Stimulated activated CD4-positive, alpha-beta T cell treated with anti-CD3 and anti-CD28 coated beads, Interleukin-1b, Interleukin-23, amount 100 ng/mL, for 48 hours (primary cell): Measurements from ENCODE around the gene ROCK2.

Experiments used
- DNase-seq: peaks from one replicate; pipeline ENCODE4 v3.0.0-alpha.2; 2020

ROCK2 gene

DNA sequence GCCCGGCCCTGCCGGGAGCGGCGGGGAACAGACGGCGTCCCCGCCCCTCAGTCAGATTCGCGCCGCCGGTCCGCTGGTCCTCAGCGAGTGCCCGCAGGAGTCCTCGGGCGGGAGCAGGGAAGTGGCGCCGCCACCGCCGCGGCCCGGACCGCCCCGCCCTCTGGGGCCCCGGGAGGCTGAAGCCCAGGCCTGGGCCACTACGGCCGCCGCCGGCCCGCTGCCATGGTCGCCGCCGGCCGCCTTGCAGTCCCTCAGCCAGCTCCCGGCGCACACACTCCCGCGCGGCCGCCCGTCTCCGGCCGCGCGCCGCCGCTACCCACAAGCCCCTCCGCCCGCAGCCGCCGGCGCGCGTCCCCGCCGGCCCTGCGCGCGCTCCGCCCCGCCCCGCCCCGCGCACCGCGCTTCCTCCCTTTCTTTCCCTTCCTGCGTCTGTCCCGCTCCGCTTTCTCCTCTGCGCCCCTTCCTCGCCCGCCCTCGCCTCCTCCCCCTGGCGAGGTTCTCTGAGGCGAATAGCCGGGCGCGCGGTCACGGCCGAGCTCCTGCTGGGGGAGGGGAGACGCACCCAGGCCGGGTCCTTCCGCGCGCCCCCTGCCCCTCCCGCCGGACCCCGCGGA, at the start of gene ROCK2:
TSS of gene ROCK2 (minus strand) at position 295 of the 614 bp plus-strand sequence. CDS start 500 bp downstream, outside the sequence.
- peak; percentile 64 for DNase-seq

DNA sequence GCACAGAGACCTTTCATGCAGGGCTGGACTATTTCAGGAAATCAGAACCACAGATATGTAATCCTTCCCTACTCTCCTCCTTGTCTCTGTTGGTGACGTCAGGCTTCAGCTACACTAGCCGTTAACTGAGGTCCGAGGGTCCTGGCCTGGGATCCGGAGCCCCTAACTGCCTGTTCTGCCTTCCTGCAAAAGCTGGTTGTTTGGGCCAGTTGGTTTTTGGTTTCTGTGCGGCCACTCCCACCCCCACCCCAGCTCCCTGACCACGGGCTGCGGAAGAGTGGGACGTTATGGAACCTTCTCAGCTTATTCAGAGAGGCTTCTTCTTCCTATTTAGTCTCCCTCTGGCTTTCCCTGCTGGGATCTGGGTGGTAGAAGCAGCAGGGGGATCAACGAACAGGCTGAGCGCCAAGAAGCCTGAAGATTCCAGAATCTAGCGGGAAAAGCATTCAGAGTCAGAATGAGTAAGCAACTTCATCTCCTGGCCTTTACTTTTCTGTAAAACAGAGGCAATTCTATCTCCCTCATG, 49.3 kb upstream of the ROCK2 start:
- no peak for DNase-seq

DNA sequence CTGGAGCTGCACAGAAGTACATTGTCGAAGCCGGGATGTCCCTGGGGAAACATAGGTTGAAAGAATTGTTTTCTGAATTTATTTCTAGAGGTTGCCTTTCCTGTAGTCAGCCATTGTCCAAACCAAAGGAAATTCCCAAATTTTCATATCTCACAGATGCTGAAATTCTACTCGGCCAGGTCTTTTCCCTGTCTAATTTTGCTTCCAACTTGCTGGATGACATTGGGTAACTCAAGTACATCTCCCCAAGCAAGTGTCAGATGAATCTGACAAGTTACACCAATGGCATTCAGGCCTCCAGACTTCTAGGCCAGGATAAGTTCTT, 47.5 kb upstream of the ROCK2 start:
- DNase-seq: no peak

DNA sequence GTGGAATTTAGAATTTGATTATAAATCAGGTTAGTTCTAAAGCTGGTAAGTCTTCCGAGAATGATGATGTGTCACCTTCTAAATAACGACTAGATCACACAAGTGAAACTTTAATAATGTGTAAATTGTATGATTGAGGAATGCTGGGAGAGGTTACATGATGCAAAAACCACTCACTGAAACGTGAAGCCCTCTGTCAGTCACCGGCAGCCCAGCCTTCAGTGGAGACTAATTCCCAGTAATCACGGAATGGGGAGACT, 45.9 kb upstream of the ROCK2 start:
- no peak for DNase-seq

DNA sequence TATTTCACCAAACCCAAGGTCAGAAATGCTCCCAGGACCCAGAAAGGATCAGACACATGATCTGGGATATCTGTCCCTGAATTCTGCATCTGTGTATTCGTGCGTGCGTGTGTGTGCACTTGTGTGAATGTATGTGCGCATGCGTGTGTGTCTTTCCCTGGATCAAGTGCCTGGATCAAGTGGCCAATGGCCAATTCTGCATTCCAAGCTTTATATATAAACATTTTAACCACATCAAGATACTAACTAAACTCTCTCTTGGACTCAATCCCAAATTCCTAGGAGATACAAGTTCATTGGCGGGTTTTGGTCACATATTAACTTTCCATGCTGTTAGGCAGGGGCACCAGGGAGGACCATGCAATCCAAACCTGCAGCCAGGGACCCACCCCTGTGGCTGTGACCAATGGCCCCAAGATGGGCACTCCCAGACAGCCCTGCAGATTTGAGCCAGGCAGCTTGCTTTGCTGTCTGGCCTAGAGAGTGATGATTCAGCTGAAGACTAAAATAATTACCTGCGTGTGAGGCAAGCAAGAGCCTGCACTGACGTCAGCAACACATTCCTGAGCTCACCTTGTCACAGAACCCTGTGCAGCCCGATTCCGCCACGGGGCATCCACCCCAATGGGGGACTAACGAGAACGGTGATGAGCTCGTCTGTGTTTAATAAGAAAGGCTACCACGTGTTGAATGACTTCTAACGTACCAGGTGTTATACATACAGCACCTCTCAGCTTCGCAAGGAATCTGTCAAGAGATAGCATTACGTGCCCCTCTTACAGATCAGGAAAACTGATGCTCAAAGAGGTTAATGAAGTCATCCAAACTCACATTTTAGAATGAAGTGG, 45.3 kb upstream of the ROCK2 start:
- no peak for DNase-seq

DNA sequence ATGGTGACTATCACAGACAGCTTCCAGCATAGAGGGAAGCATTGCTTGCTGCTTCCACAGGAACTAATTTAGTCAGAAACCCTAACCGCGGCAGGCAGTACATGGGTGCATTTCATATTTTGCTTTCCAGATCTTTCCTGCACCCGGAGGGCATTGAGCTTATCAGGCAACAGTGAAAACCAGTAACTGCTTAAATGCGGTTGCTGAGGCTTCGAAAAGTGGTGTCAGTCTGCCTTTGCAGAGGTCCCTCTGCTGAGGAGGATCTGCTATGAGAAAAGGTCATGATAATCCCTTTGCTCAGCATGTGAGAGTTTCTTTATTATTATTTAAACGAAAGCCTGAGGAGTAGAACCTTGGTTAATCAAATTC, 44.6 kb upstream of the ROCK2 start:
- DNase-seq: no peak

DNA sequence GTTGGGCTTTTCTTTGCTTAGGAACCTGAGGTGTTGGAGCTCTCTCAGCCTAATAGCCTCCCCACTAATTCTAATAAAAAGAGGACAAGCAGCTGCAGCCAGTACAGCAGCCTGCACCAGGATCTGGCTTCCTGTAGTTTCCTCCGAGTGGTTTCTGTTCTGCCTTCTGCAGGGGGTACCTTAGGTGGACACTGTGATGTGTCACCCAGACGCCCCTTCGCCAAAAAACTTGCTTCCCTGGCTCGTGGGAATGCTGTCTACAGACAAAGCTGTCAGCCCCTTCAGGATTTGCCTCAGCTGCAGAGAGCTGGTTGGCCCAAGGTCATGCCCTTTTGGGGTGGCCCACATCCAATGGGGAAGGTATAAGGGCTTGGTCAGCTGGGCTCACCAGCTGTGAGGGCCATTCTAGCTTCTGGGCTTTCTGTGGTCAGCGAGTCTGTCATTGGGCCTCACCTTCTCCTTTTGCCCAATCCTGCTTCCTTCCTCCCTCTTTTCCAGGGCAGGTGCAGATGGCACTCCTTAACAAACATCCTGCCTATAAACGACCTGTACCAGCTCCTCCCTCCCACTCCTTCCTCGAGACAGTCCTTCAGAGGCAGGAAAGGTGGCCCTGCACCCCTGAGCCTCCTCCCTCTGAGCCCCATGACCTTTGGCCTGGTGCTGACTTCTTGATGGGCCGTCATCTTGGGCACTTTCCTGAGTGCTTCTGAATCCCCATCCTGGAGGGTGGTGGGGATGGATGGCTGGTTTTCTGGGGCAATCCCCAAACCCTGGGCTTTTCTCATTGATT, 44.0 kb upstream of the ROCK2 start:
- DNase-seq: no peak

DNA sequence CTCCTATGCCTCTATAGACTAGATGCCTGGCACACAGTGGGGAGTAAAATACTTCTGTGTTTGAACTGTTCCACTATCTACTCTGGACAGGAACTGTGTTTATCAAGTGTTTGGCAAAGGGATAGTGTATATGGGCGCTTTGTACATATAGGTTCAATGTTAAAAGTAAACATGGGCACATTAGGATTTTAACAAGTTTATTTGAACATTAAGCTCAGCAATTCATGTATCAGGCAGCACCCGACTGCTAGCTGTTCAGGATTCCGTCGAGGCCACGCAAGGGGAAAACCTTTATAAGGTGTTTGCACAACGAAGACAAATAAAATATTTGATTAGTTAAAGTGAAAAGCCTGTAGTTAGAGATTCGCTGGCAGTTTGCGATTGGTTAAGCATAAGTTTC, 43.4 kb upstream of the ROCK2 start:
- no peak for DNase-seq

DNA sequence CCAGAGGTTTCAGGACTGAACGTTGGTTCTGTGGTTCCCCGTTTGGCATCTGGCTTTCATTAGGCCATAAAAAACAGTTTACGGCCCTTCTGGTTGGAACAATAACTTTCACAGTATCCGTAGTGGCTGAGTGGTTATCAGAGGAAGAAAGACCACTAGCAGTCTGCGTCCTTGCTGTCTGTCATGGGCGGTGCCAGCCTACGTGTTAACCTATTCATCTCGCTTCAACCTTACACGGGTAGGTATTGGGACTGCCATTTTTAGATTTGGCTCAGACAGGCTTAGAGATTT, 42.6 kb upstream of the ROCK2 start:
- DNase-seq: no peak

DNA sequence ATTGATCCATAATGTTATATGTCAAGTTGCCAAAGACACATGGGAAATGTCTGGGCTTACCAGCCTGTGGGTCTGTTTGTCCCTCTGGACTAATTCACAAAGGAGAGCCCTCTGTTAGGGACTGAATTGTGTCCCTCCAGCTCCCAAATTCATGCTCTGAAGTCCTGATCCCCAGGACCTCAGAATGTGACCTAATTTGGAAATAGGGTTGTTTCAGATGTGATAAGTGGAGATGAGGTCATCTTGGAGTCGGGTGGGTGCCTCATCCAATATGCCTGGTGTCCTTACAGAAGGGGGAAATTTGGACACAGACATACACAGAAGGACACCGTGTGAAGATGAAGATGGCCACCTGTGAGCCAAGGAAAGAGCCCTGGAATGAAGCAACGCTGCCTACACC, 41.4 kb upstream of the ROCK2 start:
- no peak for DNase-seq

DNA sequence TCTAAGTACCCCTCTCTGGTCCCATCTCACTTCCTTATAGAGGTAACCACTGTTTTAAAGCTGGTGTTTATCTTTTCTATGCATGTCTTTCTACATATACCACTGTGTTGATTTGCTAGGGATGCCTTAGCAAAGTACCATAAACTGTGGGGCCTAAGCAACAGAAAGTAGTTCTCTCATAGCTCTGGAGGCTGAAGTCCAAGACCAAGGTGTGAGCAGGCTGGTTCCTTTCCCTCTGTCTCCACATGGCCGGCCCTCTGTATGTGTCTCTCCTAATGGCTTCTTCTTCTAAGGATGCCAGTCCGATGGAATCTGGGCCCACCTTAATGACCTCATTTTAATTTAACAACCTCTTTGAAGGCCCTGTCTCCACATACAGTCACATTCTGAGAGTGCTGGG, 40.8 kb upstream of the ROCK2 start:
- no peak for DNase-seq

DNA sequence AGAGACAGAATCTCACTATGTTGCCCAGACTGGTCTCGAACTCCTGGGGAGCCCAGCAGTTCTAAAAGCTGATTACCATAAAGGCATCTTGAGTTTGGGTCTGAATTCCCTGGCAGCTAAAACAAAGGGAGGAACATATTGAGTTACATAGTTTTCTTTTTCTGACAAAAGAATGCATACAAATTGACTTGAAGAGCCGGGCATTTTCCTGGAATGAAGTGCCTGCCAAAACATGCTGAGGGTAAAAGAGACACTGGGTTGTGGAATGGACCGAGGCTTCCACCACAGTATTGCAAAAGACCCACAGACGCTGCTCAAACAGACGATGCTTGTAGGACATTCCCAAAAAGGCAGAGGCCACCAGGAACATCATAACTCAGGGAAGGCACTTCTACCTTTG, 35.1 kb upstream of the ROCK2 start:
- no peak for DNase-seq

DNA sequence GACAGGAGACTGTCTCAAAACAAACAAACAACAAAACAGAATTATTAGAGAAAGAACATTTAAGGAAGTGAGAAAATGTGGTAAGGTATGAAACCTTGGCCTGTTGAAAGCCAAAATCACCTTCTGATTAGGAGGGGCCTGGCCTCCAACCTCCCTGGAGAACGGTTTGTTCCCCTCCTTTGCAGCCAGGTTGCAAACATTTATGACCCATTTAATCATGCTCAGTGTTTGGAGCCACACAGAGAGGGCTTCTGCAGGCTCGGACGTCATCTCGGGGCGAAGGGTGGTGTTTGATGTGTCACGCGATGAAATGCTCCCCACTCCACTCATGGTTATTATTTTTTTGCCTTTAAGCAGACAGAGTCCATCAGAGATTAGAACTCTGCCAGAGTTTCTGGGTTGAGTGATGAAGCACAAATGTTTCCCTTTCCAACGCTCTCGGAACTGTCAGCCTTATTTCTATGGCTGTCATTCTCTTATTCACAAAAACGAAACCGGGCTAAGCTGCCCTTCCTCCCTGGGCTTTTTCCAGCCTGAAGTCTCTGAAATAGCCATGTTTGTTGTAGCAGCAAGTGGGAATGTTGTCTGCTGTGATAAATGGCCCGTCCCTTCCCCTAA, 33.6 kb upstream of the ROCK2 start:
- no peak for DNase-seq

DNA sequence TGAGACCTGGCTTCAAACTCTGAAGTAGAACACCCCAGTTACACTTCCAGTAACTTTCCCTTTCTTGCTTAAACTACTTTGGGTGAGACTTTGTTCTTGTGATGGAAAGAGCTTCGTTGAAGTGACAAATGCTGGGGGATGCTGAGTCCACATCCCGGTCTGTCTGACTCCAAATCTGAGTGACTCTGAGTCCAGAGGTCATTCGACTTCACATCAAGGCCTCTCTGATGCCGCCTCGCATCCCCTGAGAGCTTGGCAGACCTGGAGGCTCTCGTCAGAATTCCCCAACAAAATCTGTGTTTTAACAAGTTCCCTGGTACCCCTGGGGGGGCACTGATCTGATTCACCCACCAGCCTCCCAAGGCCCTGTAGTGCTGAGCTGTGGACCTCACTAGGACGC, 31.6 kb upstream of the ROCK2 start:
- no peak for DNase-seq

DNA sequence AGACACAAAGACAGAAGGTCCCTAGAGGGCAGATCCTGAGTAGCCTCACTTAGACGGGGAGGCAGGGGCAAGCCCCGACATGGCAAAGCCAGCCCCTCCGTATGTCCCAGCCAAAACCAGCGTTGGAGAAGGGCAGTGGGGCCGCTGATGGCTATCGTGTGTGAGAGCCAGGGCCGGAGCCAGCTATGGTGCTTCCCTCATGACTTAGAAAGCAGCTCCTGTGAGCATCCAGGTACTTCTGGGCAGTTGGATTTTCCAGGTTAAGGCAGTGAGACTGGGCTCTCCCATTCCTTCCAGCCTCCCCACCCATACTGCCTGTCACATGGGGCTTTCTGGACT, 31.2 kb upstream of the ROCK2 start:
- no peak for DNase-seq

DNA sequence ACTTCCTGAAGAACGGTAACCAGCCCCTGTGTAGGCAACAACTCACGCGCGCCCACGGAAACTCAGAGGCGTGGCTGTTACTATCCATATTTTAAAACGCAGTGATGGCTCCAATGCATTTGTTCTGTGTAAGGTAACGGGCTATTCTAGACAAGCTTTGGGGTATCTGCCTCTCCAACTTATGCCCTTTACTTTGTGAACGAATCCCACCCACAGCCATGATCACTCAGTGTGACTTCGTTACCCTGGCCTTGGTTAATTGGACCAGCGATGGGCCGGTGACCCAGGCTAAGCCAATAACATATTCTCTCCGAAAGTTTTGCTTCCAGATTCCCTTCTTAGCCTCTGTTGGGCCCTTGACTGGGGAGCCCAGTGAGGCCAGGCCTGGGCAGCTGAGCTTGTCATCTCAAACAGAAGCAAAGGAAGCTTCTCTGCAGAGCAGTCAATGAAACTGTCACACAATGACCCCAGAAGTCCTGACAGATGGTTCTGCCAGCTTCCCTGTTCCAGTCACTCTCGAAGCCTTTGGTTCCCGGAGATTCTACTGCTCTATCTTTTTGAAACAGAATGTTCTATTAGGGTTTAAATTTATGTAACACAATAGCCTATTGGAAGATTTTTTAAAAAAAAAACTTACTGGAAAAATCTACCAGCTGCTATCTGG, 30.7 kb upstream of the ROCK2 start:
- DNase-seq: no peak

DNA sequence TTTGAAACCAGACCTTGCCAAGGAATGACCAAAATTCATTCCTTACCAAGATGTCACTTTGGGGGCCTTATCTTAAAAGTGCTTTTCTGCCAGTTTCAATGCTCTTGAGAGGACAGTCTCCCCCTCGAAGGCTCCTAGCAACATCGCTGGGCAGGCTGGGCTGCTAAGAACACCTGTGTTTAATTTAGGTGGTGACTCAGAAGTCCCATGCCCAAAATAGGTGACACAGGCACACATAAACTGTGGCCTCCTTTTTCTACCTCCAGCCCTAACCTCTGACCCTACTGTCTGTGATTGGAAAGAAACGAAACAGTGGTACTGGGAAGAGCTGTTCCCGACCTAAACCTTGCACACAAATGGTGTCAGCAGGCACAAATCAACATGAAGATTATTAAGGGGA, 28.7 kb upstream of the ROCK2 start:
- no peak for DNase-seq

DNA sequence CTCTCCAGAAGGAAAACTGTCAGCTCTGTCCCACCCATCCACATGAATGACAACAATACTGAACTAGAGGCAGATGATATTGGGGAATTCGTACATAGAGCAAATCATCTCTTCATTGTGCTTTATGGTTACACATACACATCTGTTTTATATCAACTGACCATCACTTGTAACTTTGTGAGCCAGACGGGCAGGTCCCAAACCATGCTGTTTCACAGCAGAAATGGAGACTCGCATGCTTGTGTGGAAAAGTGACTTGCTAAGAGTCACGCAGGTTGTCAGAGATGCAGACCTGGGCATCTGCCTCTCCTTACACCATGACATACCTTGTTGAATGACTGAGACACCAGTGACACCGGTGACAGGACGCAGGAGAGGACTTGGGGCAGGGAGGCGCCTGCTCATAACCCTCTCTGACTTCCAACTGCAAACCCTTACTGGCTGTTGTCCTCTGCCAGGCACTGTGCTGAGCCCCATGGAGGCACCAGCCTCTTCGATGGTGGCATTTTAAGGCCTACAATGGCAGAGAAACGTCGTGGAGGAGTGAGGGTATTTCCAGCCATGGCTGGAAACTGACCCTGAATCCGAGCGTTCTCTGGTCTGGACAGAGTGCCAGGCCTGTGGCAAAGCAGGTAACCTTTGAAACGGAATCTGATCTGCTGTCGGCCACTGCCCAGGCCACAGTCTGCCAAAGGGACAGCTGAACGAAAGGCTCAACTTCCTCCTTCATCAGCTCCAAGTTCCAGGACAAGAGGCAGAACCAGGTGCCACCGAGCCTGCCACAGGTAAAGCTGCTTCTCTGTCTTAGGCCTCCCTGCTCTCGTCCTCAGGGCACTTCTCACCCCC, 26.9 kb upstream of the ROCK2 start:
- no peak for DNase-seq

DNA sequence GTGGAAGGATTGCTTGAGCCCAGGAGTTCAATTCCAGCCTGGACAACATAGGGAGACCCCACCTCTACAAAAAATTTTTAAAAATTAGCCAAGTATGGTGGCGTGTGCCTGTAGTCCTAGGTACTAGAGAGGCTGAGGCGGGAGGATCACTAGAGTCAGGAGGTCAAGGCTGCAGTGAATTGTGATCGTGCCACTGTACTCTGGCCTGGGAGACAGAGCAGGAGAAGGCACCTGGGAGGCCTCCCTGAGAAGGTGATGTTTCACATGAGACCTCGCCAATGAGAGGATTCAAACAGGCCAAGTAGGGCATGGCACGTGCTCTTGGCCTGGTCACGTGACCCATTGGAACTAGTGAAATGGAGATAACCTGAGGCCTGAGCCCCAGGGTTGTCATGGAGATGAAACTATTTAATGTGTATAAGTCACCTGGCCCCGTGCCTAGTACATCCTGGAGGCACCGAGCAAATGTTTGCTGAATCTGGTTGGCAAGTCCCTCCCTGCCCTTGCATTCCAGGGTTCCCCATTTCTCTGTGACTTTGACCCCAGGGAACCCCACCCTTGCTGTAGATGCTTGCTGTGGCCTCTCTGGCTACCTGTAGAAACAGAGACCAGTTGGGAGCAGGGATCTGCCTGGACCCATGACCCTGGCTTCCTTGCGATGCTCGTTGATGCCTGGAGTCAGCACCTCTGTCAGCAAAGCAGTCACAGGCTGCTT, 26.1 kb upstream of the ROCK2 start:
- DNase-seq: no peak

DNA sequence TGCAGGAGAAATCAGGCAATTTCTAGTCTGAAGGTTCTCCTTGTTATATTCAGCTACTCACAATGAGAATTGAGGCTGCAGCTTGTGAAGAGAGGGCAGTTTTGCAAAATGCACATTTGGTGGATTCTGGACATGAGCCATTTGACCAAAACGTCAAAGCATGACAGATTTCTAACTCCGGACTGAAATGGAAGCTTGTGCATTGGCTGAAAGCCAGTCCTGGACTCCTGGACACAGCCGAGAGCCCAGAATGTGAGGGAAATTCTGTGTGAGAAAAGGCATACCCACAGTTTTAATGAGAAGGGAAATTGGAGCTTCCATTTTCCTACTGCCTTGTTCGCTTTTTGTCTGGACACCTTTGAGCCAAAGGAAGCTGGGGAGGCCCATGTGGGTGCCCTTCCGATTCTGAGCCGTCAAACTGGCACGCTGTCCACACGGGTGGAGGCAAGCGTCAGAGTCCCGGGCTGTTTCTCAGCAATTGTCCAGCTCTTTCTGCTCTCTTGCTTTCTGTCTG, 23.7 kb upstream of the ROCK2 start:
- DNase-seq: no peak

DNA sequence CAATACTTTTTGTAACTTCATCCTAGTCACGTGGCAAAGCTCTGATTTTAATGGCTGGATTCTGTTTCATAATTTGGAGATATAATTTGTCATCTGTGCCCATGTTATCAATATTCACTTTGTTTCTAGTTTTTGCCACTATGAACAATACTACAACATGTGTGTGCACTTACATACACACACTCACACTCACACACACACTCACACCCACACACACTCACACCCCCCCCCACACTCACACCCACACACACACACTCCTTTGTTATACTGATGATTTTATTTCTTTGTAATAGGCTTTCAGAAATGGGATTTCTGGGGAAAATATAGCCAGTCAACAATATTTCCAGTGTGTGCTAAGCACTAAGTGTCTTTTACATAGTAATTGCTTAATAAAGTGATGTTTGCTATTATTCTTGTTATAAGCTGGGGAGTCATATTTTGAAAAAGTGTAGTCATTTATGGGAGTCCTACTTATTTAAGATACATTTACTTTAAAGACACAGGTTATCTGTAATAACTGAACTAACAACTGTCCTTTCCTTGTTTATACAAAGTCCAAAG, 22.8 kb upstream of the ROCK2 start:
- no peak for DNase-seq
